ENCODE data around the gene GABRB3.

GRCh38 chr15:26771578-26772153 is 1.2 kb downstream of the GABRB3 start:
- no peak for TF ChIP-seq EZH2phosphoT487 (IDR thresholded peaks at IDR 0.05; ENCODE audit: low read depth, severe bottlenecking, unreplicated experiment)
- peak; percentile 52 for TF ChIP-seq EZH2 (IDR thresholded peaks at IDR 0.05; ENCODE audit: borderline replicate concordance)
